GM23338 (cell line): ENCODE measurements around the gene CASK. TPM values are rescaled to one million over a fixed set of nuclear protein-coding genes. Genes with fewer than 3 reads are reported as not detected.

Experiments
- ATAC-seq: fragments of 200-7000 bp; cut with Tn5 transposase; 3 replicates; pipeline ENCODE4 v1.9.1; 2020
- DNase-seq: peaks from one replicate; pipeline ENCODE4 v3.0.0-alpha.2; 2015; ENCODE audit warnings: low spot score
- H2AFZ ChIP-seq: fragments of 200-600 bp; sonication (generic); 2 replicates; pipeline ENCODE4 v1.8.0; 2016; ENCODE audit warnings: antibody characterized with exemption, mild to moderate bottlenecking, moderate library complexity
- H3F3A ChIP-seq: fragments of 200-600 bp; sonication (generic); replicated peaks from 2 replicates; pipeline ENCODE4 v1.8.0; 2017; ENCODE audit warnings: antibody characterized with exemption, mixed run types, low read depth
- H3K27ac ChIP-seq: fragments of 200-600 bp; sonication (generic); 2 replicates; pipeline ENCODE4 v1.6.1; 2016; ENCODE audit warnings: low read depth
- H3K27me3 ChIP-seq: fragments of 200-600 bp; sonication (generic); 2 replicates; pipeline ENCODE4 v1.8.0; 2016; ENCODE audit warnings: mild to moderate bottlenecking, mixed run types, moderate library complexity; ENCODE audit not compliant: insufficient read depth
- H3K36me3 ChIP-seq: fragments of 200-600 bp; sonication (generic); 2 replicates; pipeline ENCODE4 v1.8.0; 2016; ENCODE audit warnings: mild to moderate bottlenecking; ENCODE audit not compliant: insufficient read depth
- H3K4me1 ChIP-seq: fragments of 200-600 bp; sonication (generic); 2 replicates; pipeline ENCODE4 v1.8.0; 2016; ENCODE audit warnings: mild to moderate bottlenecking, moderate library complexity; ENCODE audit not compliant: insufficient read depth
- H3K4me2 ChIP-seq: fragments of 200-600 bp; sonication (generic); 2 replicates; pipeline ENCODE4 v1.7.1; 2017; ENCODE audit warnings: mixed run types
- H3K4me3 ChIP-seq: fragments of 200-600 bp; sonication (generic); 2 replicates; pipeline ENCODE4 v1.6.1; 2016; ENCODE audit warnings: mixed run types
- H3K79me2 ChIP-seq: fragments of 200-600 bp; sonication (generic); replicated peaks from 2 replicates; pipeline ENCODE4 v1.8.0; 2017; ENCODE audit warnings: mild to moderate bottlenecking; ENCODE audit not compliant: insufficient read depth
- H3K9me2 ChIP-seq: fragments of 200-600 bp; sonication (generic); 2 replicates; pipeline ENCODE4 v1.8.0; 2017; ENCODE audit not compliant: insufficient read depth
- H4K20me1 ChIP-seq: fragments of 200-600 bp; sonication (generic); replicated peaks from 2 replicates; pipeline ENCODE4 v1.8.0; 2017; ENCODE audit warnings: mild to moderate bottlenecking; ENCODE audit not compliant: insufficient read depth
- H3K27ac Mint-ChIP-seq: 2 replicates; pipeline ENCODE4 v1.8.0; 2020; ENCODE audit warnings: inconsistent platforms, mild to moderate bottlenecking, moderate library complexity, mixed read lengths
- H3K27me3 Mint-ChIP-seq: 3 replicates; pipeline ENCODE4 v1.8.0; 2022; ENCODE audit warnings: low read depth, mild to moderate bottlenecking, moderate library complexity, mixed read lengths, inconsistent platforms; ENCODE audit not compliant: insufficient read depth, poor library complexity
- H3K36me3 Mint-ChIP-seq: 3 replicates; pipeline ENCODE4 v1.8.0; 2021; ENCODE audit warnings: low read depth, mild to moderate bottlenecking, inconsistent platforms, moderate library complexity, mixed read lengths
- H3K4me1 Mint-ChIP-seq: 3 replicates; pipeline ENCODE4 v1.8.0; 2020; ENCODE audit warnings: mild to moderate bottlenecking, inconsistent platforms, mixed read lengths
- H3K4me3 Mint-ChIP-seq: 3 replicates; pipeline ENCODE4 v1.8.0; 2021; ENCODE audit warnings: moderate library complexity, mild to moderate bottlenecking, inconsistent platforms, mixed read lengths
- H3K9me3 Mint-ChIP-seq: 3 replicates; pipeline ENCODE4 v1.8.0; 2020; ENCODE audit warnings: moderate library complexity, mild to moderate bottlenecking, inconsistent platforms, mixed read lengths
- CREB1 ChIP-seq: fragments of 250-450 bp; sonication (Bioruptor Pico); IDR thresholded peaks from 2 replicates; pipeline ENCODE4 v1.5.0; 2020; ENCODE audit warnings: low read depth, mild to moderate bottlenecking, moderate library complexity
- CTCF ChIP-seq, 2 experiments: fragments of 200-600 bp in 1 of 2; sonication (generic) in 1 of 2; conservative IDR thresholded peaks; 2 replicates each; pipeline versions ENCODE4 v1.5.1 to v1.6.1; 2016 to 2017; ENCODE audit warnings: antibody characterized with exemption in 2 of 2, low read depth in 2 of 2, mild to moderate bottlenecking in 2 of 2, moderate library complexity in 1 of 2
- EZH2phosphoT487 ChIP-seq: fragments of 200-600 bp; sonication (generic); IDR thresholded peaks from one replicate; pipeline ENCODE4 v1.8.1; 2018; ENCODE audit warnings: antibody characterized with exemption; ENCODE audit not compliant: unreplicated experiment
- JUNB ChIP-seq: IDR thresholded peaks from one replicate; pipeline ENCODE4 v1.6.1; 2016; ENCODE audit warnings: antibody characterized with exemption; ENCODE audit not compliant: unreplicated experiment
- NANOG ChIP-seq: IDR thresholded peaks from 2 replicates; pipeline ENCODE4 v1.6.1; 2016; ENCODE audit warnings: antibody characterized with exemption, borderline replicate concordance
- POLR2AphosphoS5 ChIP-seq: IDR thresholded peaks from 2 replicates; pipeline ENCODE4 v1.6.1; 2016; ENCODE audit warnings: antibody characterized with exemption, low read depth
- REST ChIP-seq: IDR thresholded peaks from one replicate; pipeline ENCODE4 v1.6.1; 2018; ENCODE audit warnings: antibody characterized with exemption; ENCODE audit not compliant: unreplicated experiment
- STAT1 ChIP-seq: IDR thresholded peaks from one replicate; pipeline ENCODE4 v1.6.1; 2016; ENCODE audit warnings: antibody characterized with exemption; ENCODE audit not compliant: unreplicated experiment
- ZNF114 ChIP-seq: fragments of 250-450 bp; sonication (Bioruptor Pico); IDR thresholded peaks from 2 replicates; pipeline ENCODE4 v1.5.0; 2020; ENCODE audit warnings: mild to moderate bottlenecking, moderate library complexity
- ZNF331 ChIP-seq: fragments of 250-450 bp; sonication (Bioruptor Pico); IDR thresholded peaks from 2 replicates; pipeline ENCODE4 v1.5.0; 2020; ENCODE audit warnings: low read depth, mild to moderate bottlenecking, moderate library complexity
- ZNF462 ChIP-seq: fragments of 250-450 bp; sonication (Bioruptor Pico); IDR thresholded peaks from 2 replicates; pipeline ENCODE4 v1.5.0; 2020; ENCODE audit warnings: mild to moderate bottlenecking, moderate library complexity
- polyA plus RNA-seq: library from polyadenylated mRNA; unstranded; fragments of >200 nt; fragmentation: Nextera tagmentation; extraction: Ambion mirVana; gene quantifications from 2 replicates; pipeline ENCODE4 v1.2.1, GENCODE V29; 2016
- total RNA-seq: library from RNA; depleted of rRNA; stranded (reverse); fragments of >200 nt; shearing (Covaris generic); gene quantifications from 2 replicates; pipeline ENCODE4 v1.2.3, GENCODE V29; 2014

CASK gene
- total and polyA plus RNA-seq, 2 experiments from 2014 or later, result 15.3 to 44.4 TPM

- H3F3A ChIP-seq, result no peaks in the 10 kb centered on the region
- no peaks in the 10 kb centered on the region for H3K9me3 Mint-ChIP-seq
- H3K36me3 Mint-ChIP-seq, result 0 out of 3 replicates have a peak, but pooled peaks cover 4% of the 10 kb centered on the region
- H3K36me3 ChIP-seq, result no peaks in the 10 kb centered on the region
- H3K4me3 Mint-ChIP-seq, result no peak overlapping the region
- no peaks in the 10 kb centered on the region for H3K4me1 ChIP-seq
- H3K27me3 Mint-ChIP-seq, result no peaks in the 10 kb centered on the region
- DNase-seq, result no peak
- TF ChIP-seq EZH2phosphoT487 (no peak), CREB1 (CRISPR knock-in tag) (no peak), ZNF114 (CRISPR knock-in tag) (no peak), NANOG (no peak), ZNF331 (CRISPR knock-in tag) (no peak)
- H3K27me3 ChIP-seq, result no peaks in the 10 kb centered on the region
- no peak overlapping the region for H3K4me3 ChIP-seq
- H3K27ac ChIP-seq, result no peak overlapping the region
- H2AFZ ChIP-seq, result no peak overlapping the region
- ATAC-seq, result no peak
- H4K20me1 ChIP-seq, result no peaks in the 10 kb centered on the region
- H3K79me2 ChIP-seq, result no peaks in the 10 kb centered on the region
- H3K4me2 ChIP-seq, result no peak overlapping the region
- H3K9me2 ChIP-seq, result no peaks in the 10 kb centered on the region; the same call in 1 of the 2 replicates
- peaks cover 10% of the 10 kb centered on the region; the same call in 2 of the 3 replicates for H3K4me1 Mint-ChIP-seq
- H3K27ac Mint-ChIP-seq, result no peak overlapping the region
Measured at GRCh38 chrX:41596596-41596995, 326.8 kb downstream of the CASK start.

- no peaks in the 10 kb centered on the region for H3K79me2 ChIP-seq
- Mint-ChIP-seq H3K4me1 (peaks cover 5% of the 10 kb centered on the region; the same call in 1 of the 3 replicates), H3K27me3 (no peaks in the 10 kb centered on the region), H3K36me3 (no peaks in the 10 kb centered on the region), H3K4me3 (no peak overlapping the region), H3K9me3 (no peaks in the 10 kb centered on the region), H3K27ac (no peak overlapping the region)
- no peak overlapping the region for H3K4me3 ChIP-seq
- H3K36me3 ChIP-seq, result no peaks in the 10 kb centered on the region
- DNase-seq (no peak), ATAC-seq (no peak)
- H3K27me3 ChIP-seq, result no peaks in the 10 kb centered on the region
- no peaks in the 10 kb centered on the region for H4K20me1 ChIP-seq
- H3K9me2 ChIP-seq, result no peaks in the 10 kb centered on the region
- H2AFZ ChIP-seq, result no peak overlapping the region
- no peak overlapping the region for H3K27ac ChIP-seq
- H3K4me2 ChIP-seq, result no peak overlapping the region
- no peaks in the 10 kb centered on the region for H3F3A ChIP-seq
- H3K4me1 ChIP-seq, result no peaks in the 10 kb centered on the region
- TF ChIP-seq POLR2AphosphoS5 (no peak), JUNB (no peak), CTCF (conservative IDR thresholded peaks at IDR 0.05; ENCODE audit: low read depth in 2 of 2) (no peak), REST (no peak), ZNF462 (no peak), STAT1 (no peak), ZNF331 (CRISPR knock-in tag) (no peak), EZH2phosphoT487 (no peak)
Measured at GRCh38 chrX:41594634-41595033, 328.7 kb downstream of the CASK start.
